Measurements from ENCODE around the gene C1RL. TPM values are rescaled to one million over a fixed set of nuclear protein-coding genes. Genes with fewer than 3 reads are reported as not detected.

Gene C1RL
- total and polyA plus RNA-seq, 8 donors = 55.4 to 72.7 (median 63.8) TPM

- Histone ChIP-seq H3K36me3 (peaks cover 0 to 70% of the 10 kb centered on the region in 2 donors), H3K9me3 (no peaks in the 10 kb centered on the region), H3K27me3 (no peaks in the 10 kb centered on the region), H3K4me3 (no peak overlapping the region), H3K27ac (peak overlapping the region in 1 of 2 donors; percentile 33), H3K4me1 (peaks cover under 1 to 23% of the 10 kb centered on the region in 2 donors)
- DNase-seq = no peak
- intact Hi-C loops (cut with DNase I) = no loop called here
- TF ChIP-seq CTCF (IDR thresholded peaks at IDR 0.05) = no peak
- ATAC-seq = peak; percentile 38
Observed at GRCh38 chr12:7101694-7102131, 7.3 kb downstream of the C1RL start.

GRCh38 chr12:7101047-7101693 is 7.8 kb downstream of the C1RL start:
- Histone ChIP-seq H3K4me1 (peaks cover 0 to 19% of the 10 kb centered on the region in 2 donors), H3K27ac (peak overlapping the region in 1 of 2 donors; percentile 33), H3K36me3 (peaks cover 0 to 75% of the 10 kb centered on the region in 2 donors), H3K4me3 (no peak overlapping the region), H3K27me3 (no peaks in the 10 kb centered on the region), H3K9me3 (no peaks in the 10 kb centered on the region)
- intact Hi-C loops (cut with DNase I) = no loop called here
- ATAC-seq = no peak
- no peak for DNase-seq
- TF ChIP-seq CTCF (IDR thresholded peaks at IDR 0.05) = no peak

- no peak for TF ChIP-seq CTCF (IDR thresholded peaks at IDR 0.05)
- ATAC-seq (no peak), DNase-seq (no peak)
- Histone ChIP-seq H3K27ac (no peak overlapping the region), H3K4me1 (peaks cover 0 to 15% of the 10 kb centered on the region in 2 donors), H3K4me3 (no peak overlapping the region), H3K27me3 (no peaks in the 10 kb centered on the region), H3K9me3 (no peaks in the 10 kb centered on the region), H3K36me3 (peaks cover 0 to 75% of the 10 kb centered on the region in 2 donors)
- intact Hi-C loops (cut with DNase I) = no loop called here
Observed at GRCh38 chr12:7100239-7100638, 8.8 kb downstream of the C1RL start.

- no peak for TF ChIP-seq CTCF (IDR thresholded peaks at IDR 0.05)
- Histone ChIP-seq H3K9me3 (no peaks in the 10 kb centered on the region), H3K4me1 (peaks cover 0 to 15% of the 10 kb centered on the region in 2 donors), H3K4me3 (no peak overlapping the region), H3K27me3 (no peaks in the 10 kb centered on the region), H3K36me3 (peaks cover 0 to 73% of the 10 kb centered on the region in 2 donors), H3K27ac (no peak overlapping the region)
- DNase-seq = no peak
- intact Hi-C loops (cut with DNase I) = loop anchor here in 1 of 2 donors (10.0 kb wide), 1 partner anchor 175 kb away; the partner anchor contains the start of gene ATN1
- ATAC-seq = no peak
Observed at GRCh38 chr12:7099290-7099996, 9.6 kb downstream of the C1RL start.

- no peaks in the 10 kb centered on the region for H3K27me3 ChIP-seq
- H3K4me3 ChIP-seq = no peak overlapping the region
- no peak overlapping the region for H3K27ac ChIP-seq
- no peak for ATAC-seq
- peaks cover 0 to 20% of the 10 kb centered on the region in 2 donors for H3K4me1 ChIP-seq
- intact Hi-C loops (cut with DNase I) = loop anchor here in 1 of 2 donors (10.0 kb wide), 1 partner anchor 172 kb away; the partner anchor contains the start of gene ATN1
- DNase-seq = no peak
- no peaks in the 10 kb centered on the region for H3K9me3 ChIP-seq
- no peak for TF ChIP-seq CTCF (IDR thresholded peaks at IDR 0.05)
- peaks cover 0 to 56% of the 10 kb centered on the region in 2 donors for H3K36me3 ChIP-seq
Observed at GRCh38 chr12:7096979-7097378, 12.0 kb downstream of the C1RL start.

Measured in left lung (tissue), 10 donors.